HG03066 (cell line): ENCODE data around the gene KCNK7.

Experiments
- ATAC-seq: cut with Tn5 transposase; IDR thresholded peaks from one replicate; pipeline ENCODE4 v1.9.1; 2021; ENCODE audit warnings: low read depth; ENCODE audit not compliant: unreplicated experiment

The KCNK7 gene

DNA sequence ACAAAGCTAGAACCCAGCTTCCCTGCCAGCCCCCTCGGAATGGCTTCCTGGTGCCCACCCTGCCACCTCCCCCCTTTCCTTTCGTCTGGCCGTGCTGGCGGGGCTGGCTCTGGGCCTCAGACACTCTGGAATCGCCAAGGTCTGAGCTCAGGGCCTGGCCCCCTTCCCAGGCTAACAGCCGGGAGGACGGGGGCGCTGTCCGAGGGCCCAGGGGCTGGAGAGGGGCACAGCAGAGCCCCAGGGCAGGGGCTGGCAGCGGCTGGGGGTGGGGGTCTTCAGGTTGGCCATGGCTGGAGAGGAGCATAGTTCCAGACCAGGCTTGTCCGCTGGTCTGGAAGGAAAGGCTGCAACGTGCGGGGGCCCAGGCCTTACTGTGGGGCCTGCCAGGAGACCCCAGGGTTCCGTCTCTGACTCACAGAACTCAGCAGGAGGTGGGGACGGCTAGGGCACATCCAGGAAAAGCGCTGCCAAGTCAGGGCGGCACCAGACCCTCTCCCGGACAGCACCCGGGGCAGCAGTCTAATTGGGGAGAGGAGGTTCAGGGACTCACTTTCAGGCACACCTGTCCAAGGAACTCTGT, 36.6 kb downstream of the KCNK7 start:
- ATAC-seq: no peak

GRCh38 chr11:65558002-65558929, 37.3 kb downstream of the KCNK7 start, which contains the start of gene LTBP3:
Gene LTBP3 (minus strand): TSS chr11:65558359. CDS start chr11:65557959, 400 bp downstream.
- no peak for ATAC-seq

GRCh38 chr11:65557280-65558001, 38.2 kb downstream of the KCNK7 start:
- ATAC-seq: no peak

- ATAC-seq: no peak
Observed at GRCh38 chr11:65556470-65557279, 38.9 kb downstream of the KCNK7 start.

GRCh38 chr11:65555693-65556231, 39.8 kb downstream of the KCNK7 start:
- no peak for ATAC-seq

DNA sequence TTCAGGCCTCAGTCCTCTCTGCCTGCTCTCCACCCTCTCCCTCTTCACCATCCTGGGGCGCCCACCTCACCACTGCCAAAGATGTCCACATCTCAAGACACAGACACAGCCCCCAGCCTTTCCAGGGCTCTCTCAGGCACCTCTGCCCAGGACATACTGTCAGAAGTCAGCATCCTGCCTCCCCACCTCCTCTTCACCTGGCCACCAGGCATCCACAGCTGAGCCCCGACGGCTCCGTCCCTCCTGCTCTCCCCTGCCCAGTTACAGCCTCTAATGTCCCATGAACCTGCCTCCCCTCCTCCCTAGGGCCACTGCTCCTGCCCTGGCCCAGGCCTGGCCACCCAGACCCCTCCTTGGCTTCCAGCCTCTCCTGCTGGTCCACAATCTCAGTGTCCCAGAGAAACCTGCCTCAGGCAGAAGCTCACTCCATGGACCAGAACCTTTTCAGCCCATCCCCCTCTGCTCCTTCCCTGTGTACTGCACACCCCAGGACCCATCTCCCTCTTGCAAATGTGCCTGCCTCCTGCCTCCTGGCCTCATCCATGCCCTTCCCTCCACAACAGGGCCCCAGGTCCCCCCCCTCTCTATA, 40.7 kb downstream of the KCNK7 start:
- ATAC-seq: no peak

GRCh38 chr11:65554057-65554818, 41.4 kb downstream of the KCNK7 start:
- ATAC-seq: no peak

DNA sequence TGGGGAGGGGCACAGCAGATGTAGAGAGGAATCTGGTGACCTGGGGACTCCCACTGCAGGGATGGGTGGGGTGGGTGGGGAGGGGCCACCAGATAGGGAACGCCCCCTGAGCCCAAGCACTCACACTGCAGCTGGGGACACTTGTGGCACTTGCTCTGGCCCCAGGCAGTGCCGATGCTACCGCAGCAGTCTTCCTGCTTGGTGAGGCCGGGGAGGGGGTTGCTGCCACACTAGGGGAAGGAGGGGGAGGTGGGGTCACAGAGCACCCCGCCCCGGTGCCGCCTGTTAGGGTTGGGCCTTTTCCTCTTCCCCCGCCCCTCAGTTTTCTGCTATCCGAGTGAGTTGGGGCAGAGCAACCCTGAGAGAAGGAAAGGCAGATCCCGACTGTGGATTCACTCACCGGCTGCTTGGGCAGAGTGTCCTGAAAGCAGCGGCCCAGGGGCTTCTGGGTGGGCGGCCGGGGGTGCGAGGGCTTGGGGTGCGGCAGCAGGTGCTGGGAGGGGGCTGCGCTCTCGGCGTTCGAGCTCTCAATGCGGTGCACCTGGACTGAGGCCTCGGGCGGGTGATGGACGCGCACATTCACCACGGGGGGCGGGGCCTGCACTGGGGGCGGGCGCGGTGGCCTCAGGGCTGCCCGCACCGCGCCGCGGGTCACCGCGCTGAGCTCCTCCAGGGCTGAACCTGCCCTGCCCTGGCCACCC, 42.1 kb downstream of the KCNK7 start:
- ATAC-seq: no peak

- no peak for ATAC-seq
Observed at GRCh38 chr11:65552388-65552951, 43.1 kb downstream of the KCNK7 start.

GRCh38 chr11:65551572-65552387, 43.8 kb downstream of the KCNK7 start:
- no peak for ATAC-seq

GRCh38 chr11:65549096-65549495, 46.5 kb downstream of the KCNK7 start:
- no peak for ATAC-seq

DNA sequence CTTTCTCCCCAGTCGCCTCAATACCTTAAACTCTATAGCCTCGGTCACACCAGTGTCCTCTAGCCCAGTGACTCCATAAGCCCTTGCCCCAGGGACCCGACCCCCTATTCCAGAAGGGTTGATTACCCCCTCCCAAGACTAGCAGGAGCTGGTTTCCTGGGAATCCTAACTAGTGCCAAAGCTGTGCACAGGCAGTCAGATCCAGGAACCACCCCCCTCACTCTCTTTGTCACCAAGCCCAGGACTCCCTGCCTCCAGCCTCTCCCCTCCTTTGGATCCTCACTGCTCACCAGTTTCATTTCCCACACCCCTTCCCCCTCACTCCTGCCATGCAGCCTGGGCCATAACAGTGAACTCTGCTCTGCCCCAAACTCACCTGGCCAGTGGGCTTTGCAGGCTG, 47.2 kb downstream of the KCNK7 start:
- ATAC-seq: no peak

DNA sequence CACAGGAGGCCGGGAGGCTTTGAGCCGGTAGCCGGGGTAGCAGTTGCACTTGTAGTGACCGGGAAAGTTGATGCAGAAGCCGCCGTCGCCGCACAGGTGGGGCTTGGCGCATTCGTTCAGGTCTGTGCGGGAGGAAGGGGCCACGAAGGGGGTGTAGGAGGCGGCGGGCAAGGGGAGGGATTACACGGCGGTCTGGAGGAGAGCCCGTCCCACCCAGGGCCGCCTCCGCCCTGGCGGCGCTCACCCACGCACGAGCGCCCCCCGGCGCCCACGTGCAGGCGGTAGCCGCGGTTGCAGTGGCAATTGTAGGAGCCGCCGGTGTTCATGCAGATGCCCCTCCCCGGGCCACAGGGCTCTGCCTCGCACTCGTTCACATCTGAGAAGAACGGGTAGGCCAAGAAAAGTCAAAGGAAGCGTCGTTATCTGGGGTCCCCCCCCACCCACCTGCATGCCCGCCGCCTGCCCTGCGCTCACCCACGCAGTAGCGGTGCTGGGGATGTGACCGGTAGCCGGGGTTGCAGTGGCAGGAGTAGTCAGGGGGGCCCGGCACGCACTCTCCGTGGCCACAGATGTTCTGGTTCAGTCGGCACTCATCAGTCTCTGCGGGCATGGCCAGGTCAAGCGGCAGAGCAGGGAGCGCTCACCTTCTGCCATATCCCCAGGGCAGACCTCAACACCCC, 48.0 kb downstream of the KCNK7 start:
- ATAC-seq: no peak

GRCh38 chr11:65546217-65546958, 49.2 kb downstream of the KCNK7 start:
- ATAC-seq: peak; percentile 75

DNA sequence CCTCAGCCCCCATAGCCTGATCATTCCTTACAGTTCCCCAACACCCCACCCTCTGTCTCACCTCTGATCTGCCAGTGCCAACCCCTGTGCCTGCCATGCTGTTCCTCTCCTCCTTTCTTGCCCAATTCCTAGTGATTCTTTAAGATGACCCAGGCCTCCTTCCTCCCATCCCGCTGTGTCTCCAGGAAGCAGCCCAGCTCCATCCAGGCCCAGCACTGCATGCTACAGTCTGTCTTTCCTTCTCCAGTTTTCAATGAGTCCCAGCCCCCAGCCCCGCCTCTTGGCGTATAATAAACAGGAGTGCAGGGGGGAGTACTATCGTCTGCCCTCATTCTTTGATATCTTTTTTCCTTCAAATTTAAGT, 49.8 kb downstream of the KCNK7 start:
- no peak for ATAC-seq
